ENCODE measurements around the gene SP7. TPM values are rescaled to one million over a fixed set of nuclear protein-coding genes. Genes with fewer than 3 reads are reported as not detected.

The SP7 gene
- total and polyA plus RNA-seq, 12 donors: not detected

DNA sequence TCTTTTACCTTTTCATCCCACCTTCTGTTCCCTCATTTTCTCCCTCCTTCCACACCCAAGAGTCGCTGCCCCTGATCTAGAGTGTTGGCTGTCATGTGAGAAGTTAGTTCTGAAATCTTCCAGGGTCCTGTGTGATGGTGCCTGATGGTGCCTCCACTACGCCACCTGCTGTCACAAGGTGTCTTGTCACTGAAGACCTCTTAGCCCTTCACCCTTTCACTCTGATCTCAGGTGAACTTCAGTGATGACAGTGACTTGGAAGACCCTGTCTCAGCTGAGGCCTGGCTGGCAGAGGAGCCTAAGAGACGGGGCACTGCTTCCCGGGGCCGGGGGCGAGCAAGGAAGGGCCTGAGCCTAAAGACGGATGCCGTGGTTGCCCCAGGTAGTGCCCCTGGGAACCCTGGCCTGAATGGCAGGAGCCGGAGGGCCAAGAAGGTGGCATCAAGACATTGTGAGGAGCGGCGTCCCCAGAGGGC lies 48.4 kb downstream of the SP7 start:
- Histone ChIP-seq H3K27me3 (no peaks in the 10 kb centered on the region), H3K27ac (no peak overlapping the region), H3K4me1 (peaks cover 0 to 7% (median 0%) of the 10 kb centered on the region in 9 donors), H3K36me3 (peaks cover 0 to 46% (median 0%) of the 10 kb centered on the region in 9 donors), H3K9me3 (no peaks in the 10 kb centered on the region), H3K4me3 (no peak overlapping the region)
- ATAC-seq (peak; percentile 70 to 88 (median 86)), DNase-seq (peak; percentile 62 to 67)
- intact Hi-C loops (cut with DNase I): loop anchor here (1.0 to 5.0 kb wide), 9 partner anchors 35 to 215 kb away; a partner anchor contains a TSS
- WGBS, 2 donors: 80 to 82% methylated on average over 11 of the region's 11 CpGs
- TF ChIP-seq, protein P1, sequence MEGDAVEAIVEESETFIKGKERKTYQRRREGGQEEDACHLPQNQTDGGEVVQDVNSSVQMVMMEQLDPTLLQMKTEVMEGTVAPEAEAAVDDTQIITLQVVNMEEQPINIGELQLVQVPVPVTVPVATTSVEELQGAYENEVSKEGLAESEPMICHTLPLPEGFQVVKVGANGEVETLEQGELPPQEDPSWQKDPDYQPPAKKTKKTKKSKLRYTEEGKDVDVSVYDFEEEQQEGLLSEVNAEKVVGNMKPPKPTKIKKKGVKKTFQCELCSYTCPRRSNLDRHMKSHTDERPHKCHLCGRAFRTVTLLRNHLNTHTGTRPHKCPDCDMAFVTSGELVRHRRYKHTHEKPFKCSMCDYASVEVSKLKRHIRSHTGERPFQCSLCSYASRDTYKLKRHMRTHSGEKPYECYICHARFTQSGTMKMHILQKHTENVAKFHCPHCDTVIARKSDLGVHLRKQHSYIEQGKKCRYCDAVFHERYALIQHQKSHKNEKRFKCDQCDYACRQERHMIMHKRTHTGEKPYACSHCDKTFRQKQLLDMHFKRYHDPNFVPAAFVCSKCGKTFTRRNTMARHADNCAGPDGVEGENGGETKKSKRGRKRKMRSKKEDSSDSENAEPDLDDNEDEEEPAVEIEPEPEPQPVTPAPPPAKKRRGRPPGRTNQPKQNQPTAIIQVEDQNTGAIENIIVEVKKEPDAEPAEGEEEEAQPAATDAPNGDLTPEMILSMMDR (IDR thresholded peaks at IDR 0.05): peak; percentile 28 to 80 (median 76)

DNA sequence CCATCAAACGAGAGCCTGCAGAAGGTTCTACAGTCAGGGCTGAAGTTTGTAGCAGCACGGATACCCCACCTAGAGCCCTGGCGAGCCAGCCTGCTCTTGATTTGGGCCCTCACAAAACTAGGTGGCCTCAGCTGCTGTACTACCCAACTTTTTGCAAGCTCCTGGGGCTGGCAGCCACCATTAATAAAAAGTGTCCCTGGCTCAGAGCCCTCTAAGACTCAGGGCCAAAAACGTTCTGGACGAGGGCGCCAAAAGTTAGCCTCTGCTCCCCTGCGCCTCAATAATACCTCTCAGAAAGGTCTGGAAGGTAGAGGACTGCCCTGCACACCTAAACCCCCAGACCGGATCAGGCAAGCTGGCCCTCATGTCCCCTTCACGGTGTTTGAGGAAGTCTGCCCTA lies 49.7 kb downstream of the SP7 start:
- peaks cover 0 to 7% (median 0%) of the 10 kb centered on the region in 9 donors for H3K4me1 ChIP-seq
- WGBS, 2 donors: 77 to 84% methylated on average over 9 of the region's 9 CpGs
- TF ChIP-seq, protein P1 (IDR thresholded peaks at IDR 0.05): no peak
- H3K27ac ChIP-seq: no peak overlapping the region
- intact Hi-C loops (cut with DNase I): loop anchor here in 8 of 10 donors (2.0 to 5.0 kb wide), 7 partner anchors 34 to 214 kb away; a partner anchor contains a TSS
- ATAC-seq (peak in 2 of 8 donors; percentile 3 to 20), DNase-seq (no peak)
- no peak overlapping the region for H3K4me3 ChIP-seq
- no peaks in the 10 kb centered on the region for H3K9me3 ChIP-seq
- peaks cover 0 to 47% (median 0%) of the 10 kb centered on the region in 9 donors for H3K36me3 ChIP-seq
- no peaks in the 10 kb centered on the region for H3K27me3 ChIP-seq

DNA sequence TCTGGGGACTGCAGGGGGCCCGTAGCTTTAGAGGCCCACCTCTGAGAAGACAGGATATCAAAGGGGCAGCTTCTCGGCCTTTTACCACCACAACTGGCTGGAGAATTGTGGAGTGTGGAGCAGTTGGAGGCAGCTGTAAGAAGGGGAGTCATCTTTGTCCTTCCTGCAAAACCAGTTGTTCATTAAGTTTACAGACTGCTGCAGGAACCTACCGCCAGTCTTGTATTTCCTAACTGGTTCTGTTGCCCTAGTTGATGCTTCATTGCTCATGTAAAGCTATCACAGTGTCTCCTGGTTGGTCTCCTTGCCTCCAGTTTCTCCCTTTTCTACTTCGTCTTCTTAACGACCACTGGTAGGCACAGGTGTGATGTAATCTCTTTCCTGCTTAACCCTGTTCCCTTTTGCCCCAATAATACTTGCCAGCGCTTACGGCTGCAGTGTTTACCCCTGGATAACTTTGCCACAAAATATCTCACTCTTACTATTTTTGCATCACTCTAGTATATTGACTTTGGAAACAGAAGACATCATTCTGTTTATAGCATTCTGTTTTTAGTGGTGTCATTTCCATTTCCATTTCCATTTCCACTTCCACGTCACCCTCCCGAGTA lies 56.2 kb downstream of the SP7 start:
- Histone ChIP-seq H3K4me1 (no peaks in the 10 kb centered on the region), H3K4me3 (no peak overlapping the region), H3K27me3 (no peaks in the 10 kb centered on the region), H3K27ac (no peak overlapping the region), H3K9me3 (no peaks in the 10 kb centered on the region), H3K36me3 (peaks cover 0 to 78% (median 0%) of the 10 kb centered on the region in 9 donors)
- TF ChIP-seq, protein P1 (IDR thresholded peaks at IDR 0.05): no peak
- no peak for DNase-seq
- WGBS, 2 donors: 94 to 96% methylated on average over 9 of the region's 9 CpGs
- intact Hi-C loops (cut with DNase I): no loop called here
- no peak for ATAC-seq

DNA sequence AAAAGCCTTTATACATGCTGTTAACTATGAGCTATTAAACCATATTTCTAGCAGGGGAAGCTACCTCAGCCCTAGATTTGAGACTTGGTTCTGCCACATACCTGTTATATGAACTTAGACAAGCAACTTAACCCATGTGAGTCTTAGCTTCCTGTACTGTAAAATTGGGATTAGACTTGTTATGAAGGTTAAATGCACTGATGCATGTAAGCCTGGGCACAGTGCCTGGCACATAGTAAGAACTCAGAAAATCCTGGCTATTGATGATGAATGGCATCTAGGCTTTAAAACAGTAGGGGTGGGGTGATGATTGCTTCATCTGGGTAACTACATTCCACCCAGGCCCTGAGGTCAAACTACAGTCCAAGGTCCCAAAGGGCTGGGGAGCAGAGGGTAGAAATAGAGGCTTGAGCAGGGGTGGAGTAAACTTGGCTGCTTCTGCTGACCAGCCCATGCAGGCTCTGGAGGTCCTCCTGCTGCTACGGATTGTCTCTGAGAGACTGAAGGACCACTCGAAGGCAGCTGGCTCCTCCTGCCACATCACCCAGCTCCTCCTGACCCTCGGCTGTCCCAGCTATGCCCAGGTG lies 56.8 kb downstream of the SP7 start:
- H3K27me3 ChIP-seq: no peaks in the 10 kb centered on the region
- H3K36me3 ChIP-seq: peaks cover 0 to 80% (median 0%) of the 10 kb centered on the region in 9 donors
- H3K4me1 ChIP-seq: no peaks in the 10 kb centered on the region
- intact Hi-C loops (cut with DNase I): no loop called here
- no peak overlapping the region for H3K4me3 ChIP-seq
- DNase-seq: no peak
- no peak overlapping the region for H3K27ac ChIP-seq
- 88 to 96% methylated on average over 3 of the region's 3 CpGs for WGBS, 2 donors
- TF ChIP-seq, protein P1 (IDR thresholded peaks at IDR 0.05): no peak
- no peaks in the 10 kb centered on the region for H3K9me3 ChIP-seq
- no peak for ATAC-seq
